Stimulated activated memory B cell treated with anti-CD40 and anti-IgM and Interleukin-4, amounts not matched to agents 10 μg/mL and 1 μg/mL and 100 μg/mL, for 72 hours (primary cell): Measurements from ENCODE around the gene RARG.
A peak's percentile ranks its signal among the peaks of the same experiment; 100 is the strongest.

Source experiments
- ATAC-seq: fragments of 150-1000 bp; cut with Tn5 transposase; 2 replicates; pipeline ENCODE4 v1.10.0; 2021
- H3K27ac Mint-ChIP-seq: one replicate; pipeline ENCODE4 v1.8.0; 2022; ENCODE audit warnings: mild to moderate bottlenecking, mixed read lengths
- H3K27me3 Mint-ChIP-seq: one replicate; pipeline ENCODE4 v1.8.0; 2022; ENCODE audit warnings: mixed read lengths
- H3K36me3 Mint-ChIP-seq: one replicate; pipeline ENCODE4 v1.8.0; 2022; ENCODE audit warnings: mixed read lengths
- H3K4me1 Mint-ChIP-seq: one replicate; pipeline ENCODE4 v1.8.0; 2022; ENCODE audit warnings: mixed read lengths
- H3K4me3 Mint-ChIP-seq: one replicate; pipeline ENCODE4 v1.8.0; 2022; ENCODE audit warnings: mild to moderate bottlenecking, moderate library complexity, mixed read lengths
- H3K9me3 Mint-ChIP-seq: one replicate; pipeline ENCODE4 v1.8.0; 2022; ENCODE audit warnings: mixed read lengths

RARG gene

GRCh38 chr12:53221203-53222080 lies 10.6 kb downstream of the RARG start:
- Mint-ChIP-seq H3K27ac (peak overlapping the region; percentile 93), H3K9me3 (no peaks in the 10 kb centered on the region), H3K36me3 (peaks cover 12% of the 10 kb centered on the region), H3K4me3 (peak overlapping the region; percentile 94), H3K4me1 (peaks cover 58% of the 10 kb centered on the region), H3K27me3 (no peaks in the 10 kb centered on the region)
- peak; percentile 46 for ATAC-seq

- H3K27me3 Mint-ChIP-seq, result no peaks in the 10 kb centered on the region
- peak overlapping the region; percentile 93 for H3K27ac Mint-ChIP-seq
- peak; percentile 82 for ATAC-seq
- no peaks in the 10 kb centered on the region for H3K9me3 Mint-ChIP-seq
- peaks cover 65% of the 10 kb centered on the region for H3K4me1 Mint-ChIP-seq
- peak overlapping the region; percentile 94 for H3K4me3 Mint-ChIP-seq
- peaks cover 12% of the 10 kb centered on the region for H3K36me3 Mint-ChIP-seq
These were observed 11.3 kb downstream of the RARG start for GRCh38 chr12:53220694-53221202.

GRCh38 chr12:53219956-53220693 lies 11.9 kb downstream of the RARG start:
- peak; percentile 69 for ATAC-seq

GRCh38 chr12:53219292-53219955 lies 12.6 kb downstream of the RARG start:
- peaks cover 66% of the 10 kb centered on the region for H3K4me1 Mint-ChIP-seq
- H3K36me3 Mint-ChIP-seq, result peaks cover 6% of the 10 kb centered on the region
- H3K27me3 Mint-ChIP-seq, result no peaks in the 10 kb centered on the region
- ATAC-seq, result peak; percentile 57
- H3K4me3 Mint-ChIP-seq, result peak overlapping the region; percentile 94
- H3K27ac Mint-ChIP-seq, result peak overlapping the region; percentile 93
- H3K9me3 Mint-ChIP-seq, result no peaks in the 10 kb centered on the region

More at GRCh38 chr12:53219956-53220693, 11.9 kb downstream of the RARG start:
- Mint-ChIP-seq H3K4me3 (peak overlapping the region; percentile 94), H3K4me1 (peaks cover 65% of the 10 kb centered on the region), H3K27me3 (no peaks in the 10 kb centered on the region), H3K9me3 (no peaks in the 10 kb centered on the region), H3K27ac (peak overlapping the region; percentile 93), H3K36me3 (peaks cover 6% of the 10 kb centered on the region)

GRCh38 chr12:53218551-53219291 lies 13.3 kb downstream of the RARG start:
- H3K4me3 Mint-ChIP-seq, result peak overlapping the region; percentile 94
- peaks cover 11% of the 10 kb centered on the region for H3K36me3 Mint-ChIP-seq
- ATAC-seq, result no peak

GRCh38 chr12:53217931-53218307 lies 14.1 kb downstream of the RARG start:
- Mint-ChIP-seq H3K27ac (peak overlapping the region; percentile 93), H3K27me3 (no peaks in the 10 kb centered on the region), H3K36me3 (peaks cover 16% of the 10 kb centered on the region), H3K4me3 (peak overlapping the region; percentile 62), H3K9me3 (no peaks in the 10 kb centered on the region), H3K4me1 (peaks cover 81% of the 10 kb centered on the region)
- no peak for ATAC-seq

More at GRCh38 chr12:53218551-53219291, 13.3 kb downstream of the RARG start:
- Mint-ChIP-seq H3K27me3 (no peaks in the 10 kb centered on the region), H3K27ac (peak overlapping the region; percentile 93), H3K4me1 (peaks cover 73% of the 10 kb centered on the region), H3K9me3 (no peaks in the 10 kb centered on the region)

GRCh38 chr12:53217051-53217930 lies 14.7 kb downstream of the RARG start:
- peak overlapping the region; percentile 62 for H3K4me3 Mint-ChIP-seq
- peaks cover 16% of the 10 kb centered on the region for H3K36me3 Mint-ChIP-seq
- no peak for ATAC-seq

GRCh38 chr12:53215497-53215896 lies 16.5 kb downstream of the RARG start:
- Mint-ChIP-seq H3K27ac (peak overlapping the region; percentile 93), H3K9me3 (no peaks in the 10 kb centered on the region), H3K36me3 (peaks cover 22% of the 10 kb centered on the region), H3K27me3 (no peaks in the 10 kb centered on the region), H3K4me1 (peaks cover 75% of the 10 kb centered on the region), H3K4me3 (no peak overlapping the region)
- ATAC-seq, result no peak

More at GRCh38 chr12:53217051-53217930, 14.7 kb downstream of the RARG start:
- Mint-ChIP-seq H3K27ac (peak overlapping the region; percentile 93), H3K4me1 (peaks cover 79% of the 10 kb centered on the region), H3K27me3 (no peaks in the 10 kb centered on the region), H3K9me3 (no peaks in the 10 kb centered on the region)

GRCh38 chr12:53214687-53215455 lies 17.1 kb downstream of the RARG start:
- H3K4me3 Mint-ChIP-seq, result no peak overlapping the region
- peaks cover 22% of the 10 kb centered on the region for H3K36me3 Mint-ChIP-seq
- H3K27me3 Mint-ChIP-seq, result no peaks in the 10 kb centered on the region
- peaks cover 75% of the 10 kb centered on the region for H3K4me1 Mint-ChIP-seq
- no peaks in the 10 kb centered on the region for H3K9me3 Mint-ChIP-seq
- peak overlapping the region; percentile 93 for H3K27ac Mint-ChIP-seq
- no peak for ATAC-seq

GRCh38 chr12:53214221-53214620 lies 17.8 kb downstream of the RARG start:
- Mint-ChIP-seq H3K4me1 (peaks cover 73% of the 10 kb centered on the region), H3K9me3 (no peaks in the 10 kb centered on the region), H3K27ac (peak overlapping the region; percentile 93), H3K4me3 (no peak overlapping the region), H3K36me3 (peaks cover 22% of the 10 kb centered on the region), H3K27me3 (no peaks in the 10 kb centered on the region)
- ATAC-seq, result no peak

- H3K27ac Mint-ChIP-seq, result peak overlapping the region; percentile 66
- H3K36me3 Mint-ChIP-seq, result peaks cover 26% of the 10 kb centered on the region
- no peak overlapping the region for H3K4me3 Mint-ChIP-seq
- peaks cover 74% of the 10 kb centered on the region for H3K4me1 Mint-ChIP-seq
- H3K9me3 Mint-ChIP-seq, result no peaks in the 10 kb centered on the region
- no peaks in the 10 kb centered on the region for H3K27me3 Mint-ChIP-seq
- ATAC-seq, result peak; percentile 81
These were observed 18.7 kb downstream of the RARG start for GRCh38 chr12:53213348-53213747.

- peak overlapping the region; percentile 66 for H3K27ac Mint-ChIP-seq
- peaks cover 26% of the 10 kb centered on the region for H3K36me3 Mint-ChIP-seq
- no peaks in the 10 kb centered on the region for H3K9me3 Mint-ChIP-seq
- ATAC-seq, result no peak
- H3K4me1 Mint-ChIP-seq, result peaks cover 74% of the 10 kb centered on the region
- H3K27me3 Mint-ChIP-seq, result no peaks in the 10 kb centered on the region
- no peak overlapping the region for H3K4me3 Mint-ChIP-seq
These were observed 19.1 kb downstream of the RARG start for GRCh38 chr12:53212931-53213330.
